HG03575 (cell line): Measurements from ENCODE around the gene EIF2AK3.
"Not testable (repeated sequence)": the region's sequence is repeated elsewhere in the genome, so short reads cannot be mapped to it uniquely, and the experiment has no call there.

Source experiments
- ATAC-seq: cut with Tn5 transposase; IDR thresholded peaks from one replicate; pipeline ENCODE4 v1.9.1; 2021; ENCODE audit not compliant: unreplicated experiment, insufficient number of reproducible peaks, low FRiP score; ENCODE audit errors: extremely low read depth

EIF2AK3 gene

GRCh38 chr2:88560619-88561307 is 66.5 kb downstream of the EIF2AK3 start:
- no peak for ATAC-seq

GRCh38 chr2:88557290-88557689 is 70.0 kb downstream of the EIF2AK3 start:
- no peak for ATAC-seq

GRCh38 chr2:88556026-88556425 is 71.2 kb downstream of the EIF2AK3 start:
- ATAC-seq = no peak

GRCh38 chr2:88554189-88554588 is 73.1 kb downstream of the EIF2AK3 start:
- ATAC-seq = no peak

GRCh38 chr2:88549616-88550292 is 77.5 kb downstream of the EIF2AK3 start:
- ATAC-seq = no peak

GRCh38 chr2:88546291-88546690 is 81.0 kb downstream of the EIF2AK3 start:
- not testable (repeated sequence) for ATAC-seq

- no peak for ATAC-seq
Measured at GRCh38 chr2:88545118-88545517, 82.1 kb downstream of the EIF2AK3 start.

- ATAC-seq = no peak
Measured at GRCh38 chr2:88543541-88544057, 83.7 kb downstream of the EIF2AK3 start.

GRCh38 chr2:88542668-88543067 is 84.6 kb downstream of the EIF2AK3 start:
- no peak for ATAC-seq

GRCh38 chr2:88540346-88540745 is 86.9 kb downstream of the EIF2AK3 start:
- ATAC-seq = no peak

- ATAC-seq = no peak
Measured at GRCh38 chr2:88538362-88538917, 88.8 kb downstream of the EIF2AK3 start.

GRCh38 chr2:88537640-88538039 is 89.6 kb downstream of the EIF2AK3 start:
- ATAC-seq = no peak

- no peak for ATAC-seq
Measured at GRCh38 chr2:88530081-88530480, 97.2 kb downstream of the EIF2AK3 start.

GRCh38 chr2:88521445-88522073 is 105.7 kb downstream of the EIF2AK3 start:
- no peak for ATAC-seq

- no peak for ATAC-seq
Measured at GRCh38 chr2:88517759-88518201, 109.5 kb downstream of the EIF2AK3 start.
